ENCODE data around the gene IRS2.

IRS2 gene

GRCh38 chr13:109782823-109783431 is 3.5 kb downstream of the IRS2 start:
- DNase-seq (ENCODE audit: insufficient read length, low spot score) (no peak), FAIRE-seq (no peak)

DNA sequence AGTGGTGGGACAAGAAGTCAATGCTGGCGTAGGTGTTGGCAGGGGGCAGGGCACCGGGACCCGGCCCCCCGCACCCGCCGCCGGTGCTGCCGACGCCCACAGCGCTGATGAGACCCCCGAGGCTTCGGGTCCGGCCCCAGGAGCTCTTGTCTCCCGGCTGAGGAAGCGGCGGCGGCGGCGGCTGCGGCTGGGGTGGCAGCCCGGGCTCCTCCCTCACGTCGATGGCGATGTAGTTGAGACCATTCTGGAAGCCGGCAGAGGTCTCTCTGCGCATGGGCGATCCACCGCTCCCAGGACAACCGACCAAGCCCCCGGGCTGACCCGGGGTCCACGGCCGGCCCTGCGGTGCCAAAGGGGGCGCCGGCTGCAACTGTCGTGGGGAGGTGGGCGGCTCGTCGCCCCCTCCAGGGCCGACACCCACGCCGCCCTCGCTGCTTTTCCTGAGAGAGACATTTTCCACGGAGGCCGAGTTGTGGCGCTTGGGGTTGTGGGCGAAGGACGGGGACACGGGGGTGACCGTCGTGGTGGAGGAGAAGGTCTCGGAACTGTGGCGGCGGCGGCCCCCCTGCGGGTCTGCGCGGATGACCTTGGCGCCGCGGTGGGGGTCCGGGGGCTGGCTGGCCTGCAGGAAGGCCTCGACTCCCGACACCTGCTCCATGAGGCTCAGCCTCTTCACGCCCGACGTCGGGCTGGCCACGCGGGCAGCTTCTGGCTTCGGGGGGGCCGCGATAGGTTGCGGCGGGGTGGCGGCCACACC is 4.1 kb downstream of the IRS2 start:
- DNase-seq (ENCODE audit: insufficient read length, low spot score), result no peak
- FAIRE-seq, result no peak

DNA sequence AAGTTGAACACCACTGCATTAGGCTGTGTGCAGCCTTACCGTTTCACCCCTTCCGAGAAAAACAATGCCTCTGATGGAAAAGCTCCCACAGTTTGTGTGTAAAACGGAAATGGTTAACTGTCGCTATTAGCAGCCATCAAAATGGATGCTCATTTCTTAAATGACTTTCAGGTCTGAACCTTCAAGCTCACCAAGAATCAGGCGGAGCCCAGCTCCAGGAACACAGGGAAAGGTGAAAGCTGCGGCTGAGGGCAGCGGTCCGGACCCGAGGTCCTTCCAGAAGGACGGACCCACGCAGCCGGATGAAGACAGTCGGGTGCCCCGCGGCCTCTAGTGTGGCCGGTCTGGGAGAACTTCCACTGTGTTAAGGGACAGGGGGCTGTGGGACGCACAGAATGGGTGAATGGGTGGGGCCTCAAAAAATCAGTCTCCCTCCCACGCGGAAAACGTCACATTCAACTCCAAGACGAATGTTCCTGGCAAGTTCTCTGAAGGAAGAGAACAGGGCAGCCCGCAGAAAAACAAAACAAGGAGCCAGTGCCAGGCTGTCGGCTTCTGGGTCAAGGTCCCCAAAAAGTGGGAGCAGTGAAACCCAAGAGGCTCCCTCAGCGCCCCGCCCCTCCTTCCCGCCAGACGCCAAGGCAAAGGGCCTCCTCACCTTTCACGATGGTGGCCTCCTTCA is 4.9 kb downstream of the IRS2 start:
- FAIRE-seq (no peak), DNase-seq (ENCODE audit: insufficient read length, low spot score) (no peak)

GRCh38 chr13:109780845-109781383 is 5.5 kb downstream of the IRS2 start:
- no peak for DNase-seq (ENCODE audit: insufficient read length, low spot score)
- FAIRE-seq, result no peak

DNA sequence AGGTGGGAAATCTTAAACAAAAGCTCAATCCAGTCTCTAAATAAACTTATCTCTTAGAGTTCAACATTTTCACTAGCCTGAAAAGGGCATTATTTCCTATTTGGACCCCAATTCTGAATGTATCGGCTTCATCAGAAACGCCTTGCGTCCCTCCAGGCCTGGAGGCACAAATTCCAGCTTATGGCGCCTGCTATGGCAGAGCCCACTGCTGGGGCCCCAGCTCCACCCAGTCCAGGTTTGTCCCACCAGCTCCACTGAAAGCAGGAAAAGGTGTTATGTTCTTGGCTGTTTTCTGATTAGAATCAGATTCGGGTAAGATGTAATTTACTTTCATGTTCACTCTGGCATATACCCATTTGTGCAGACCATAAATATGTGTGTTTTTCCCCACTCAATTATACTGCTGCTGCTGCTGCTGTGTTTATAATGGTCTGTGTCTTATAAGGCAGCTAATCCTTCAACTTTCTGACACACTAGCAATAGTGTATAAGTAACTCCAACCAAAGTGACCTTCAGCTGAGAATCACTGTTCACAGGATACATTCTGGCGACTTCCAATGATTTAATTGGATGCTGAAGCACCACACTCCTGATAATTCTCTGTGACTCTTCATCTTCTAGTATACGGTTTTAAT is 6.4 kb downstream of the IRS2 start:
- FAIRE-seq, result no peak
- no peak for DNase-seq (ENCODE audit: insufficient read length, low spot score)

- DNase-seq (ENCODE audit: insufficient read length, low spot score) (no peak), FAIRE-seq (no peak)
Measured at GRCh38 chr13:109779074-109779473, 7.3 kb downstream of the IRS2 start.

- no peak for DNase-seq (ENCODE audit: insufficient read length, low spot score)
- peak; percentile 51 for FAIRE-seq
Measured at GRCh38 chr13:109778102-109778542, 8.3 kb downstream of the IRS2 start.

GRCh38 chr13:109776575-109776974 is 9.8 kb downstream of the IRS2 start:
- FAIRE-seq, result no peak
- no peak for DNase-seq (ENCODE audit: insufficient read length, low spot score)

- DNase-seq (ENCODE audit: insufficient read length, low spot score) (no peak), FAIRE-seq (no peak)
Measured at GRCh38 chr13:109773786-109774185, 12.6 kb downstream of the IRS2 start.

GRCh38 chr13:109773276-109773675 is 13.1 kb downstream of the IRS2 start:
- no peak for FAIRE-seq
- DNase-seq (ENCODE audit: insufficient read length, low spot score), result no peak

DNA sequence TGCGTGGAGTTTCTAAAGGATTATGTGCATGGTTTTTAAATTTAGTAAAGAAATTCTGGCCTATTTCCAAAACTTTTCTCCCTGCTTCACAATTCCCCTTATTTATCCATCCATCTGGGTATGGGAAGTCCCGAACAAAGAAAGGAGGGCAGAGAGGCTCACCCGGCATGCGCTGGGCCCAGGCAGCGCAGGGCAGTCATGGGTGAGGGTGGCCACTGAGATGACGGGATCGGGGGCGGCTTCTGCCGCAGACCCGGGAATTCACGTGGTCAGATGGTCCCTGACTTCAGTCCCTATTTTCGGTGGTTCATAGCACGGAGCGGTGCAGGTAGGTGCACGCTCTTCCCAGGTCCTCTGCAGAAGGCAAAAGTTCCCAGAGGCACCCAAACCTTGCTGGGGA is 14.5 kb downstream of the IRS2 start:
- FAIRE-seq (no peak), DNase-seq (ENCODE audit: insufficient read length, low spot score) (no peak)

DNA sequence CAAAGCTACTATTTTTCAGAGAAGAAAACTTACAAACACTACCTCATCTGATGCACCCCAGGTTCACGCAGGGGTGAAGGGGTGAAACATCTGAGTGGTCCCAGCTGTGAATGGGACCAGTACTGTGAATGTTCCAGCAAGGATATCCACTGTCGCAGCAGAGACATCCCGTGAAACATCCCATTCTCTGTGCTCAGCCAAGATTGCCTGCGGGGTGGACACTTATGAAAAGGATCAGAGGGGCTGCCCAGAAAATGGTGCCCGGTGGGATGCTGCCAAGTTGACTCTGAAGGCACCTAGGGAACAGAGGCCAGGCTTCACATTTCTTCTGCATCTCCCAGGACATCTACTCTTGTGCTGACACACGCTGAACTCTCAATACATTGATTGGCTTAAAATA is 15.9 kb downstream of the IRS2 start:
- FAIRE-seq (no peak), DNase-seq (ENCODE audit: insufficient read length, low spot score) (no peak)

DNA sequence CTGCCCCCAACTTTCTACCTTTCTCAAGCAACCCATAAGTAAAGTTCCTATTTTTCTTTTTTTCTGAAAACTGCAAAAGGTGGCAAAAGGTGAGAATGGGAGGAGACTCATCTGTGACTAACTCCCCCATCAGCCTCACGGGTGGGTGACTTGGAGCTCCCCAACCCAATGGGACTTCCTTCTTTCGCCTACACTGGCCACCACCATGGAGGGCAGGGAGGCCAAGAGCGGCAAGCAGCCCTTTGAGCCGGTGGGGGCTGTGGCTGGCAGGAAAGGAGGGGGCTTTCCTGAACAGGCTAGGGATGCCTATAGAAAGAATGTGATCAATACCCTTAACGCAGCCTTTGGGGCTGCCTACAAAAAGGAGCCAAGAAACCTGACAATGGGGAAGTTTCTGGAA is 16.5 kb downstream of the IRS2 start:
- DNase-seq (ENCODE audit: insufficient read length, low spot score), result no peak
- no peak for FAIRE-seq

GRCh38 chr13:109769275-109769674 is 17.1 kb downstream of the IRS2 start:
- FAIRE-seq (no peak), DNase-seq (ENCODE audit: insufficient read length, low spot score) (no peak)

DNA sequence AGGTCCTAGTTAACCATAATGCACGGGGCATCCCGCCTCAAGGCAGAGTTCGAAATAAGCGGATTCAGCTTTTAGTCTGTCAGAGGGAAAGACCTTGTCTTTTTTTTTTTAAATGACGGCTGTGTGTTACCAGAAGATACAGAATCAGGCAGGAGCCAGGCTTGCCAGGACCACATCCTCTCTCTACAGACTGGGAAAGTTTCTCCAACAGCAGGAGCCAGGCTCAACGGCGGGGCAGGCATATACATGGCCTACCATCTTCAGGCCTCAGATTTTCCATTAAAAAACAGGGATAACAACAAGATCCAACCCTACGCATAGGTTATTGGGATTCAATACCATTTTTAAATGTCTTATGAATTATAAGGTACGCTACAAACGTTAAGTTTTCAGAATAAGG is 17.8 kb downstream of the IRS2 start:
- FAIRE-seq (no peak), DNase-seq (ENCODE audit: insufficient read length, low spot score) (no peak)

GRCh38 chr13:109768176-109768575 is 18.2 kb downstream of the IRS2 start:
- no peak for DNase-seq (ENCODE audit: insufficient read length, low spot score)
- FAIRE-seq, result no peak

DNA sequence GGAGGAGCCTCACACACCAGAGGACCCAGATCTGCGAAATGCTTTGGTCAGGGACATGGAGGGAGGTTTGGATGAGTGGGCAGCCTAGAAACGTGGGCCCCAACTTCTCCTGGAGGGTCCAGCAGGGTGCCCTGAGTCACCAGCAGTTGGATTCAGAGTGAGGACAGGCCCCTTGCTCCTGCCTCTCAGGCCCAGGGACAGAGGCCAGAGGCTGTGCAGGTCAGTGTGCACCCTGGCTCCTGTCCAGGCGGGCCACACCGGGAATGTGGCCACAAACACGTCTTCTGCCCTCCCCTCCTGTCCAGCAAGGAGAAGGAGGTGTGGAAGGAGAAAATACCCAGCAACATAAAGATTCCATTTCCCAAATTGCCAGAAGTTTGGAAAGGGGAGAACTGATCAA is 19.4 kb downstream of the IRS2 start:
- DNase-seq (ENCODE audit: insufficient read length, low spot score), result no peak
- no peak for FAIRE-seq

- no peak for DNase-seq (ENCODE audit: insufficient read length, low spot score)
- no peak for FAIRE-seq
Measured at GRCh38 chr13:109764470-109765291, 21.7 kb downstream of the IRS2 start.

- DNase-seq (ENCODE audit: insufficient read length, low spot score) (no peak), FAIRE-seq (no peak)
Measured at GRCh38 chr13:109764045-109764444, 22.3 kb downstream of the IRS2 start.

- FAIRE-seq (no peak), DNase-seq (ENCODE audit: insufficient read length, low spot score) (no peak)
Measured at GRCh38 chr13:109762791-109763190, 23.6 kb downstream of the IRS2 start.

All from GM19239 (cell line).